Measurements from ENCODE around the gene MYBBP1A.
A peak's percentile ranks its signal among the peaks of the same experiment; 100 is the strongest.

Gene MYBBP1A

DNA sequence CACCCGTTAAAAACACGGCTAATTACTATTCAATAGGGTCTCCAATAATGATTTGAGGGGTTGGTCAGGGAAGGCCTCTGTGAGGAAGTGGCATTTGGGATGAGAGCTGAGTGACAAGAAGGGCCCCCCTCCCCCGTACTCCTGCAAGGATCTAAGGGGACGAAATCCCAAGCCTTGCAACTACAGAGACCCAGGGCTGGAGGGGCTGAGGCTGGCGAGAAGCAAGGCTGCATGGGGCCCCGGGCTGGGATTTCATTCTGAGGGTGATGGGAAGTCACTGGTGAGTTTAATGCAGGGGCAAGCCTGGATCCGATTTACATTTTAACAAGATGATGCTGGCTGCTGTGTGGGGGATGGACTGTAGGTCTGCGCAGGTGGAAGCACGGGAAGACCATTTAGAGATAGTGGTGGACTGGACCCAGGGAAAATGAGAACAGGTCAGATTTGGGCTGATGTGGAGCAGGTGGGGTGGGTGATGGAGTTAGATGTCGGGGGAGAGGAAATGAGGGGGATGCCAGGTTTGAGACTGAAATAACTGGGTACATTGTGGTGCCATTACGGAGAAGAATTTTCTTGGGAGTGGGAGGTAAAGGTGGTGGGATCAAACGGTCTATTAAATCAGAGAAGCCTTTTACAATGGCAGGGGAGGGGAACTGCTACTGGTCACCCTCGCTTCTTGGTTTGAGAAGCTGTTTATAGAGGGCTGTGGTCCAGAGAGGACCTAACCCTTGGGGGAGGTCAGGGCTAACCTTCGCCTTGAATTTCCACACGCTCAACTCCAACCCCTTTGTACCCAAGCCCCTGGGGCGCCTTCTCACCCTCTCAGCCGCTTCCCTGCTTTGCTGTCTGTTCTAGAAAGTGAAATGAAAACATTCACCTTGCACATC lies 932 bp upstream of the MYBBP1A start:
- TF ChIP-seq, protein P1, sequence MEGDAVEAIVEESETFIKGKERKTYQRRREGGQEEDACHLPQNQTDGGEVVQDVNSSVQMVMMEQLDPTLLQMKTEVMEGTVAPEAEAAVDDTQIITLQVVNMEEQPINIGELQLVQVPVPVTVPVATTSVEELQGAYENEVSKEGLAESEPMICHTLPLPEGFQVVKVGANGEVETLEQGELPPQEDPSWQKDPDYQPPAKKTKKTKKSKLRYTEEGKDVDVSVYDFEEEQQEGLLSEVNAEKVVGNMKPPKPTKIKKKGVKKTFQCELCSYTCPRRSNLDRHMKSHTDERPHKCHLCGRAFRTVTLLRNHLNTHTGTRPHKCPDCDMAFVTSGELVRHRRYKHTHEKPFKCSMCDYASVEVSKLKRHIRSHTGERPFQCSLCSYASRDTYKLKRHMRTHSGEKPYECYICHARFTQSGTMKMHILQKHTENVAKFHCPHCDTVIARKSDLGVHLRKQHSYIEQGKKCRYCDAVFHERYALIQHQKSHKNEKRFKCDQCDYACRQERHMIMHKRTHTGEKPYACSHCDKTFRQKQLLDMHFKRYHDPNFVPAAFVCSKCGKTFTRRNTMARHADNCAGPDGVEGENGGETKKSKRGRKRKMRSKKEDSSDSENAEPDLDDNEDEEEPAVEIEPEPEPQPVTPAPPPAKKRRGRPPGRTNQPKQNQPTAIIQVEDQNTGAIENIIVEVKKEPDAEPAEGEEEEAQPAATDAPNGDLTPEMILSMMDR (IDR thresholded peaks at IDR 0.05; ENCODE audit: low read depth, low read length, missing control alignments): no peak
- no peak for DNase-seq (ENCODE audit: low read depth)
- H3K4me3 ChIP-seq (ENCODE audit: low read depth, low read length): peak overlapping the region; percentile 95

DNA sequence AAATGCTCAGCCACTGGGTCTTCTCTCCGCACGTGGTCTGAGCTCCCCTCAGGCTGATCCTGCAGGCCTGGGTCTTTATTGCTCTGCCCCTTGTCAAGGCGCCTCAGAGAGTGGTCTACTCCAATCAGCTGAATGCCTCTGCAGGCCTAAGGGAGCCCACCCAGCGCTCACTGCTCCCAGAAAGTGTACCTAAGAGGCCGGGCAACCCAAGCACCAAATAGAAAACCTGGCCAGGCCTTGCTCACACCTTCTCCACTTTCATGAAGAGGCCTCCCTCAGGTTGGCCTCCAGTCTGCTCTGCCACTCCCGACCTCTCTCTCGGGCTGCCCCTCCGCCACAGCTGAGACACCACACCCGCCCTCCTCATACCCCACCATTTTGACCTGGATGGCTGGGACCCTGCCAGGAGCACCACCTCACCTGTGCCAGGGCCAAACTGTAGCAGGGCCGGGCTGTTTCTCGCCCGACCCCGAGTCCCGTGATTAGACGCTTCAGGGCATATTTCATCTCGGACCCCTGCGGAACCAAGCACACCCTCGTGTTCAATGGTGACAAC lies 665 bp downstream of the MYBBP1A start:
- H3K4me3 ChIP-seq (ENCODE audit: low read depth, low read length): peak overlapping the region; percentile 95
- DNase-seq (ENCODE audit: low read depth): no peak
- TF ChIP-seq, protein P1 (IDR thresholded peaks at IDR 0.05; ENCODE audit: low read depth, low read length, missing control alignments): no peak

DNA sequence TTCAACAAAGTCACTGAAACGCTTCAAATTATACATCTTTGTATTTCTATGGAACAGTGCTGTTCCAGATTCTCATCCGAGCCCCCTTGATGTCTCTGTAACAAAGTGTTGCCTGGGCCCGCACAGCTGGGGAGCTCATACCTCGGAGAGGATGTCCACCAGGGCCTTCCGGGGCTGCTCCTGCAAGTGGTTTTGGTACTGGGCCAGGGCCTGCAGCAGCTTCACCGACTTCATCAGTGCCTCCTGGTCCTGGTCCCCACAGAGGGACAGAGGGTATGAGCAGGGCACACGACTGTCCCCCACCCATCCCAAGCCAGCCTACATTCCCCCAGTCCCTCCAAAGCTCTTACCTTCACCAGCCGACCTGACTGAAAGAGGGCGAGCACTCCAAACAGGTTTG lies 1.5 kb downstream of the MYBBP1A start:
- no peak for DNase-seq (ENCODE audit: low read depth)
- TF ChIP-seq, protein P1 (IDR thresholded peaks at IDR 0.05; ENCODE audit: low read depth, low read length, missing control alignments): no peak
- peak overlapping the region; percentile 95 for H3K4me3 ChIP-seq (ENCODE audit: low read depth, low read length)

DNA sequence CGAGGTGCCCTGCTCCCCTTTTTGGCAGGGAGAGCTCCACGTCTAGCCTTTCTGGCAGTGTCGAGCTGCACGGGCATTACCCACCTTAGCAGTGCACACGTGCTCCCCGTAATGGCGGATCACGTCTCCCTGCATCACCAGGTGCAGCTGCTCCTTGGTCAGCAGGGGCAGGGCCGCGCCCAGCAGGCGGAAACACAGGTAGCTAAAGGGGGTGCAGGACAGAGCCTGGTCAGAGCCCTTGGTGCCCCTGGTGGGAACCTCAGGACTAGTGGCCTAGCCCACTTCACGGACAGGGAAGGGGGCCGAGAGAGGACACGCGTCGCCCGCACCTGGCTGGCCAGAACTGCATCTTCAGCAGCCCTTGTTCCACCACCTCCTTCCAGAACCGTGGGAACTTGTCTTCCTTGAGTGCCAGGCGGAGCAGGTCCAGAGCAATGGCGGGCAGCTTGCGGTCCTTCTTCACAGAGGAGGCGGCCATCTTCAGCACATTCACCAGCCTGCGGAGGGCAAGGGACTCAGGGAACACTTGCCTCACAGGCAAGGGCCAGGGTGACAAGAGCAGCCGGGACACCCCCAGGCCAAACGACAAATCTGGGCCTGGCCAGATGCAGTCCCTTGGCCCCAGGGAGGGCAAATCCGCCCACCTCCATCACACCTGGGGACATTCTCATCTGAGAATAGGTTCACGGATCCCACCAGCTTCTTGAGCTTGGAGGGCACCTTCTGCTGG lies 3.2 kb downstream of the MYBBP1A start:
- TF ChIP-seq, protein P1 (IDR thresholded peaks at IDR 0.05; ENCODE audit: low read depth, low read length, missing control alignments): no peak
- H3K4me3 ChIP-seq (ENCODE audit: low read depth, low read length): no peak overlapping the region
- no peak for DNase-seq (ENCODE audit: low read depth)

DNA sequence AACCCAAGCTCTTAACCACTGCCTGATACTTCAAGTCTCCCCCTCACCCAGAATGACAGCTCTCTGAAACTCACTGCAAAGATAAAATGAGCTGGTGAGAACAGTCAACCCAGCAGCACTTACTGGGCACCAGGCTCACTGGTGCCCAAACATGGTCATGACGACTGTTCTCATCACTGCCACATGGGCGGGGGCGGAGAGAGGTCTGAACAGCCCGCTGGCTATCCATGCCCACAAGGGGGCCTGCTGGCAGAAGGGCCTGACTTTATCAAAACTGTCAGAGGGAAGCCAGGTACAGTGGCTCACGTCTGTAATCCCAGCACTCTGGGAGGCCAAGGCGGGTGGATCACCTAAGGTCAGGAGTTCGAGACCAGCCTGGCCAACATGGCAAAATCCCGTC lies 4.0 kb downstream of the MYBBP1A start:
- TF ChIP-seq, protein P1 (IDR thresholded peaks at IDR 0.05; ENCODE audit: low read depth, low read length, missing control alignments): peak; percentile 10
- no peak overlapping the region for H3K4me3 ChIP-seq (ENCODE audit: low read depth, low read length)
- no peak for DNase-seq (ENCODE audit: low read depth)

DNA sequence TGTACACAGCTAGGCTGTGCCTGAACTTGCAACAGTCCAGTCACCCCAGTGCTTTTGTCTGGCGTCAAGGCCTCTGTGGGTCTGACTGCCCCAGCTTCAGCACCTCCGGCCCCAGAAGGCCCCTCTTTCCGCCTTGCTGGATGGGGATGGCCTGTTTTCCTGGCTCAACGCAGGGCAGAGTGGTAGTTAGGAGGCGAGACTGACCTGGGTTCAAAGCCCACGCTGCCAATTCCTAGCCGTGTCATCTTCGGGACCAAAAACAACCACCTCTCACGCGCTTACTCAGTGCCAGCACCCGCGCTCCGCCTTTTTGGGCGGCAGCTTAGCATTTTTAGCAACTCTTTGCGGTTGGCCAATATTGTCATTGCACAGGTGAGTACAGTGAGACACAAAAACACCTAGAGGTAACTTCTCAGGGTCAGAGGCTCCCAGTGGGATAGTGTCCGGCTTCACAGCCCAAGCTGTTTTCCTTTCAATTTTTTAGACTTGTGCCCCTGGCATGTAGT lies 4.6 kb downstream of the MYBBP1A start:
- no peak for DNase-seq (ENCODE audit: low read depth)
- TF ChIP-seq, protein P1 (IDR thresholded peaks at IDR 0.05; ENCODE audit: low read depth, low read length, missing control alignments): no peak

More for the DNA sequence above, 4.6 kb downstream of the MYBBP1A start:
- H3K4me3 ChIP-seq (ENCODE audit: low read depth, low read length): no peak overlapping the region
